RCC 7860 (cell line): ENCODE measurements around the gene FDXACB1.

Source experiments
- DNase-seq: peaks from one replicate; pipeline ENCODE4 v3.0.0-alpha.2; 2015; ENCODE audit warnings: low spot score
- FAIRE-seq: peaks from 2 replicates; lab custom pipeline; 2012; peaks lifted over from hg19 to GRCh38; lab: Jason Lieb, UNC

Gene FDXACB1

DNA sequence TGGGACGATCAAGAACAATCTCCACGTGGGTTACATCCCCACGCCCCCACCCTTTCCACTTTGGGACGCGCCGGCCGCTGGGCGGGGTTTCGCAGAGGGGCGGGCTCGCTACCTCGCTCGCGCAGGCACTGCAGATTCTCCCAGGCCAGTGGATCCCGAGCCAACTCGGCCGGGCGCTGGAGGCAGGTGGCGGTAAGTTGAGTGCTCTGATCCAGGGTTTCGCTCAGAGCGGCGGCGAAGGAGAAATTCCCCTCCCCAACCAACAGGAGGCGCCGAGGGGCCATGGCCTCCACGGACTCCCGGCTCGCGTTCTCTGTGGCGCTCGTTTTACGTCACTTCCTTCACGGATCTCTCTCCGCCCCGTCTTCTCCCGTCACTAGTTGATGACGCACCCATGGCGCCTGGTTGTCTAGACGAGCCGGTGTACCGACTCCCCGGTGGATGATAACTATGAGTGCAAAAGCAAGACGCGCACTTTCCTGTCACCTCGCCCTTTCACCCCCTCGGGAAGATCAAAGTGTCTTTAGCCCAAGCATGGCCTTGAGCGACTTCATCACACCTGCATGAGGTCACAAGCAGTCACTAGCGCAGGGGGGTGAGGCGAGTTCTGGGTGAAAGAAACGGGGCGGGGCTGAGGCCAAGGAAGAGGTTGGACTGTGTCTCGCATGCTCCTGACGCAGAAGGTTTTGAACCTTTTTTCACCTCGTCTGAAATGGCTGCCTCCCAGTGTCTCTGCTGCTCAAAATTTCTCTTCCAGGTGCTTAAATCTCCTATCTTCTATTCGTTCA, at the start of gene FDXACB1, which contains the start of gene CFAP68:
Gene FDXACB1, minus strand, starts transcription at position 317 of the 788 bp plus-strand sequence. Its CDS starts 33 bp downstream, at position 284.
Gene CFAP68, plus strand, starts transcription at position 693 of the 788 bp plus-strand sequence. Its CDS starts 20 bp downstream, at position 713.
- FAIRE-seq = peak; percentile 54
- peak; percentile 93 for DNase-seq

- DNase-seq (peak; percentile 84), FAIRE-seq (peak; percentile 64)
Observed at GRCh38 chr11:111926505-111927391, 47.8 kb upstream of the FDXACB1 start.

DNA sequence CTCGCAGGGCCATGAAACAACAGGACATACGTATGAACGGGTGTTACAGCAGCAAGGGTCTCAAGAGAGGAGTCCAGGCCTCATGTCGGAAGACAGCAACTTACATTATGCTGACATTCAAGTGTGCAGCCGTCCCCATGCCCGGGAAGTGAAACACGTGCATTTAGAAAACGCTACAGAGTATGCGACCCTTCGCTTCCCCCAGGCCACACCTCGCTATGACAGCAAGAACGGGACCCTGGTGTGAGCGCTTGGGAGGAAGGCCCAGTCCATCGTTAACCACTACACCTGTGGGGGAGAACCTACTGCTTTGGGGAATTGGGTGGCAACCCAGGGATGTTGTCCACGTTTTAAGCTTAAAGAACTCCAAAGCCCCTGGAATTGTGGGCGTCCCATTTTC, 47.0 kb upstream of the FDXACB1 start:
- FAIRE-seq = no peak
- no peak for DNase-seq

GRCh38 chr11:111923951-111924350, 45.0 kb upstream of the FDXACB1 start:
- DNase-seq (no peak), FAIRE-seq (no peak)

GRCh38 chr11:111923351-111923788, 44.4 kb upstream of the FDXACB1 start:
- DNase-seq (no peak), FAIRE-seq (no peak)

DNA sequence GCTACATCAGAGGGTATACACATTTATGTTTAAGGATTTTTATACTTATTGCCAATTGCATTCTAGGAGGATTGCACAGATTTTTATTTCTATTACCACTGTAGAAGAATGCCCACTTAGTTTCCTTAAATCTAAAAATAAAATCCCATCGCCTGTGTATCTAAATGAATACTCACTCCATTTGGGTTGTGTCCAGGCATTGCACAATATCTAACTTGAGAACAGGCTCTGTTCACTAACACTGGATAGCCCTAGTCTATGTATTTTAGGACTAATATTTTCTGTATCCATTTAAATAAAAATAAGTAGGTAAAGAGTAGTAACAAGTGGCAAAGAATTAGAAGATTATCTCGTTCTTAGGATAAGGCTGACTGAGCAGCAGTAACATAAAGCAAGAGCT, 43.8 kb upstream of the FDXACB1 start:
- no peak for DNase-seq
- FAIRE-seq = no peak

- FAIRE-seq = no peak
- no peak for DNase-seq
Observed at GRCh38 chr11:111921541-111922230, 42.7 kb upstream of the FDXACB1 start.

GRCh38 chr11:111920908-111921307, 41.9 kb upstream of the FDXACB1 start:
- DNase-seq (no peak), FAIRE-seq (no peak)

- no peak for DNase-seq
- no peak for FAIRE-seq
Observed at GRCh38 chr11:111918390-111919256, 39.7 kb upstream of the FDXACB1 start, which contains the start of gene C11orf52. TSS of gene C11orf52 (plus strand) at chr11:111918913. CDS start at chr11:111918973, 60 bp downstream.

DNA sequence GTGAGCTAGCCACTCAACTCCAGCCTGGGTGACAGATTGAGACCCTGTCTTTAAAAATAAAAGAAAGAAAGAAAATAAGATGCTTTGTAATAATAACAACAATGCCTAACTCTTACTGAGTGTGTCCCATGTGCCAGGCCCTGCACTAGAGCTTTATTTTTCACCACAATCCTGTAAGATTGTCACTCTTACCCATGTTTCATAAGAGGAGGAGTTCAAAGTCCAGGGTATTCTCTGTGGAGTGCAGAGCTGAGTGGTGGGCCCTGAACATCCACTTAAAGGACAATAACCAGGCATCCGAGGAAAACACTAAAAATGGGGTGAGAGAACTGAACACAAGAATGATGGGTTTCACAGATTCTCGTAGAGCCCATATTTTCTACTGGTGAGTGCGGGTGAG, 38.8 kb upstream of the FDXACB1 start:
- no peak for FAIRE-seq
- DNase-seq = no peak

DNA sequence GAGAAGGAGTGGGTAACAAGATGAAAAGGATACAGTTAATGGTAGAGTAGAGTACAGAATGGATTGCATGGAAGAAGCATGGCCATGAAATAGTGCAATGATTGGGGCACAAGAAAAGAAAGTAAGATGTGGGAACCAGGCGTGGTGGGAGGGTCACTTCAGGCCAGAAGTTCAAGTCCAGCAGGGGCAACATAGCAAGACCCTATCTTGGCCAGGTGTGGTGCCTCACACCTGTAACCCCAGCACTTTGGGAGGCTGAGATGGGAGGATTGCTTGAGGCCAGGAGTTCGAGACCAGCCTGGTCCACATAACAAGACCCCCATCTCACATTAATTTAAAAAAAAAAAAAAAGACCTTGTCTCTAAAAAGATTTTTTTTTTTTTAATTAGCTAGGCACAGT, 38.3 kb upstream of the FDXACB1 start:
- DNase-seq = no peak

DNA sequence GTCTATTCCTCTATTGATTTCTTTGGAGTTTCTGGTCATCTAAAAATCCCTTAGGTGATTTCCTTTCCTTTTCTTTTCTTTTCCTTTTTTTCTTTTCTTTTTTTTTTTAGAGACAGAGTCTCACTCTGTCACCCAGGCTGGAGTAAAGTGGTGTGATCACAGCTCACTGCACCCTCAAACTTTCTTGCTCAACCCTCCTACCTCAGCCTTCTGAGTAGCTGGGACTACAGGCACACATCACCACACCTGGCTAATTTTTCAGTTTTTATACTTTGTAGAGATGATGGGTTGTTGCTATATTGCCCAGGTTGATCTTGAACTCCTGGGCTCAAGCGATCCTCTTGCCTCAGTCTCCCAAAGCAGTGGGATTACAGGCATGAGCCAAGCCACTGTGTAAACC, 37.8 kb upstream of the FDXACB1 start:
- FAIRE-seq (no peak), DNase-seq (no peak)

More for the DNA sequence above, 38.3 kb upstream of the FDXACB1 start:
- no peak for FAIRE-seq

- no peak for FAIRE-seq
- DNase-seq = no peak
Observed at GRCh38 chr11:111913997-111914396, 35.0 kb upstream of the FDXACB1 start.

GRCh38 chr11:111913031-111913861, 34.3 kb upstream of the FDXACB1 start:
- FAIRE-seq (no peak), DNase-seq (no peak)

GRCh38 chr11:111912535-111912934, 33.6 kb upstream of the FDXACB1 start, which contains the start of gene HSPB2:
TSS of gene HSPB2 (plus strand) at chr11:111912734. CDS start at chr11:111912830, 96 bp downstream.
- DNase-seq (no peak), FAIRE-seq (no peak)

DNA sequence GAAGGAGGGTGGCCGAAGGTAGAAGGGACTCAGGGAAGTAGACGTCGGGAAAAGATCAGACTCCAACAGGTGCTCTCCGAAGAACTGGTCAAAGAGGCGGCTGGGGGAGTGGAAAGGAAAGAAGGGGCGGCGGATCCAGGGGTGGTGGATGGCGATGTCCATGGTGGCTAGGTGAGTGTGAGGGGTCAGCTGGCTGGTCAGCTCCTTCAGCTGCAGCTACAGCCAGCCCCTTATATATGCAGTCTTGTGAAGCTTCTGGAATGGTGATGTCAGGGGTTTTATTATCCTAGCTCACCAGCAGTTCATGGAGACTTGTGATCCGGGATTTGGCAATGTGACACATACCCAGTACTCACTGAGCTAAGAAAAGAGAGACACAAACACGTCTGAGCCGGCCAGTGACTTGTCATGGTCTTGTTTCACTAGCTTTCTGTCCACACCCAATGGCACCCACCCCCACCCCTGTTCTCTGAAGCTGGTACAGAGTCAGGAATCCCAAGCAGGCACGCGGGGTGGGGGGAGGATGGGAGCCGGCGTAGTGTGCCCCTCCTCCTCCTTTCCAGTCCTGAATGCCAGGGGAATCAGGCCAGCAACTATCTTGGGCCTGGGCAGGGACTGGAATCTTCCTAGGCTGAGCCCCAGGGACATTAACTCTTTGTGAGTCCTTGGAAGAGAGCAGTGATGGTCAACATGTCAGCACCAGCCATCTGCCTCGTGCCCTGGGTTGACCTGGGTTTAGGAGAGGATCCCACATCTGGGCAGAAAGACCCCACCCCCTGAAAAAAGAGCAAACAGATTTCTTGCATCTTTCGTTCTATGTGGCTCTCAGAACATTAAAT, 32.8 kb upstream of the FDXACB1 start, which contains the start of gene CRYAB:
Gene CRYAB, minus strand, starts transcription at position 208 of the 839 bp plus-strand sequence. Its CDS starts 46 bp downstream, at position 162.
- no peak for FAIRE-seq
- peak; percentile 47 for DNase-seq

DNA sequence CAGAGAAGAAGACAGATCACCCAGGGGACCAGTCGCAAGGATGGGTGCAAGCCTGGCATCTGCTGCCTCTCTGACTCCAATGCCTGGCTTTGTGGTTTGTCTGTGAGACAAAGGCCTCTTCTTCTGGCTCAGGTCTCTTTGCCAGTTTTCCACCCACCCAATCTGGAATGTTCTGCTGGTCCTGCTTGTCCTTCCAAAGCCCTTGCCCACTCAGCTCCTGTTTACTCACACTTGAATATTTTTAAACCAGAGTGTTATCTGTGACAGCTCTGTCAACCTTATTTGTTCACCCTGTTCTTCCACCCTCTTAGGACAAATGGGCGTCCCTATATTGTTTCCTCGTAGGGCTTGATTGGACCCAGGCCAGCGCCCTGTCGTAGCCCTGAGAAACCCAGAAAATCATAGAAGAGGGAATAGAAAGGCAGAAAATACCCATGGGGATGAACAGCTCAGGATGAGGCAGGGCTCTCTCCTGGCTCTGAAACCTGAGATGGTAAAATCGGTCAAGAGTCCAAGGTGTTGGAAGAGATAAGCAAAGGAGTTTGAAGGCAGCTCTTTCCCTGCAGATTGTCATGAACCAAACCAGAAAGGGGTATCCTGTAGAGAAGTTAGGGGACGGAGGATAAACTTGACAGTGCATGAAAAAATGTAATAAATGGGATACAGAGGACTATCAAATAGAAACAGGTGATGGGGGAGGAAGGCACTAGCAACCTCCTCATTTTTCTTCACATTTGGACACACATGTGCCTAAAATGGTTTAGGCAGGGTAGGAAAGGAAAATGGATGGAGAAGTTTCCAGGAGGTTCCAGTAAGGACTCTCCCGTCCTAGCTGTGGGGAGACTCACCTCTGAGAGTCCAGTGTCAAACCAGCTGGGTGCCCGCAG, 32.0 kb upstream of the FDXACB1 start:
- no peak for FAIRE-seq
- no peak for DNase-seq
